ENCODE data around the gene FOXQ1.

Gene FOXQ1

DNA sequence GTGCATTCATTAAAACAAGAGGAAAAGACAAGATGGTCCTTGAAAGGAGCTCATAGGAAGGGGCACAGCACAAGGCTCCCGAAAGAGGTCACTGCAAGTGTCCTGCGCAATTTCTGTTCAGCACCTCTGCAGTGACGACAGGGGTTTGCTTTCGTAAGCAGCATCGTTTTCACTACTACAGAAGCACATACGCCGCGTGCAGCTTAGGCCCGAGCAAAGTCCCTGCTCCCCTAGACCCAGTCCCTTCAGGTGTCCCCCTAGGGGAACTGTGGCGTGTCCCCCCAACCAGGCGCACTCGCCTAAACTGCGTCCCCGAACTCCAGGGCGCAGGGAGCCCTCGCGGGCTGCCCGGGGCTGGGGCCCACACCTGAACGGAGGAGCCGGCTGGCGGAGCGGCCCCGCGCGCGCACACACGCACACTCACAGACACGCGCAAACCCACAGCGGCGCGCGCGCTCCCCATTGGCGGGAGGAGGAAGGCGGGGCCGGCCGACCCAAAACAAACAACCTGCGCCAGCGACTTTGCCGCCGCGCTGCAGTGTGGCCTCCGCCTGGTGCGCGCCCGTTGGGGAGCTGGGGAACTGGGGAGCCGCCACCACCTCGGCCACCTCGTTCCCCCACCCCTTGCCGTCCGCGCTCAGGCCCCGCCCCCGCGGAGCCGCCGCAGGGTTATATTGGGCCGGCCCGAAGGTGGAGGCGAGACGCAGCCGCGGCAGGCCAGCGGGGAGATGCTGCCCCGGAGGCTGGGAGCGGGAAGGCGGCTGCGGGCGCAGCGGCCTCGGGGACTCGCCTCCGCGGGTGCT lies at the start of gene FOXQ1:
Gene FOXQ1 (plus strand): TSS at position 699 of the 803 bp plus-strand sequence. CDS start 607 bp downstream, outside the sequence.
- TF ChIP-seq POLR2A (IDR thresholded peaks at IDR 0.05; ENCODE audit: low read length), result no peak
- no peak for TF ChIP-seq GATA1 (IDR thresholded peaks at IDR 0.05; ENCODE audit: low read depth, low read length)
- no peak for DNase-seq

DNA sequence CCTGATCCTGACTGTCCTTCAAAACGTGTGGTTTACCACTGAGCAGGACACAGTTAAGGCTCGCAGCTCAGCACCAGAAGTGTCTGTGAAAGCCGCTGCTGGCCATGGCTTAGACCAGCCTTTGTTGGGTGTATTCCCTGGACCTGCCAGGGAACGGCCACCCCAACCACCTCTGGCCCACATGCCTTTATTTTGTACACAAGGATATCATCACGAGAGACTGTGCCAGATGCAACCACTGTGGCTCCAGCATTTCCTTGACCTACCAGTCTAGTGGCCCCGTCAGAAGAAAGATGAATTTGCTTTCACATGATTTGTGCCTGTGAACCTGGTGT lies 49.2 kb upstream of the FOXQ1 start:
- TF ChIP-seq GATA1 (IDR thresholded peaks at IDR 0.05; ENCODE audit: low read depth, low read length), result no peak
- TF ChIP-seq POLR2A (IDR thresholded peaks at IDR 0.05; ENCODE audit: low read length), result no peak
- DNase-seq, result no peak

- no peak for DNase-seq
- TF ChIP-seq GATA1 (IDR thresholded peaks at IDR 0.05; ENCODE audit: low read depth, low read length) (no peak), POLR2A (IDR thresholded peaks at IDR 0.05; ENCODE audit: low read length) (no peak)
Measured at GRCh38 chr6:1263039-1263849, 48.7 kb upstream of the FOXQ1 start.

DNA sequence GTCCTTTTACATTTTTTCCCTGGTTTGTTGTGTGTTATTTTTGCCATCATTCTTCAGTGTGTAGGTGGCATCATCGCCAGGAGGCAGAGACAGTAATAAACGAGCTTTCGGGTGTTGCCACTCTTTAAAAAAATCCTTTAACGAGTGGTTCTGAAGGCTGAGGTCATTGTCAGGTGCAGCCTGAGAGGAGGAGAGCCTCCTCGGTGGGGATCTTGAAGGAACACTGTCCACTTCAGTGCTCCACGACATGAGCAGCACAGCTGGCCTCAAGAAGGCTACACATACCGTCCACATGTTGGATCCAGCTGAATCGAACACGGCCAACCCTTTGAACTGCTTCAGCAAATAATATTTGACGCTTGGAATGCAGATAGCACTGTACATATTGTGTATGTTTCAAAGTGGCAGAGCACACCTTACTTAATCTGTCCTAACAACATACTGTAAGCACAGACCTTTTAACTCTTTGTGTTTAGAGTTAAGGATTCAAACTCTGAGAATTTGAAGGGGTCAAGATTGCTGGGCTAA lies 48.0 kb upstream of the FOXQ1 start:
- TF ChIP-seq GATA1 (IDR thresholded peaks at IDR 0.05; ENCODE audit: low read depth, low read length), result no peak
- TF ChIP-seq POLR2A (IDR thresholded peaks at IDR 0.05; ENCODE audit: low read length), result no peak
- no peak for DNase-seq

GRCh38 chr6:1264619-1265445 lies 47.1 kb upstream of the FOXQ1 start:
- TF ChIP-seq POLR2A (IDR thresholded peaks at IDR 0.05; ENCODE audit: low read length) (no peak), GATA1 (IDR thresholded peaks at IDR 0.05; ENCODE audit: low read depth, low read length) (no peak)
- no peak for DNase-seq

DNA sequence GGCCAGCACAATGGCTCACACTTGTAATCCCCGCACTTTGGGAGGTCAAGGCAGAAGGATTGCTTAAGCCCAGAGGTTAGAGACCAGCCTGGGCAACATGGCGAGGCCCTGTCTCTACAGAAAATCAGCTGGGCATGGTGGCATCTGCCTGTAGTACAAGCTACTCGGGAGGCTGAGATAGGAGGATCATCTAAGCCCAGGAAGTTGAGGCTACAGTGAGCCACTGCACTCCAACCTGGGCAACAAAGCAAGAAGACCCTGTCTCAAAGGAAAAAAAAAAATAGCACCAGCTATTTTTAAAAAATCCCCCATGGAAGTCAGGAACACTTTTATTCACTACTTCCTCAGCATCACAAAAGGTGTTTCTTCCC lies 45.2 kb upstream of the FOXQ1 start:
- no peak for DNase-seq
- TF ChIP-seq POLR2A (IDR thresholded peaks at IDR 0.05; ENCODE audit: low read length), result no peak
- no peak for TF ChIP-seq GATA1 (IDR thresholded peaks at IDR 0.05; ENCODE audit: low read depth, low read length)

- TF ChIP-seq GATA1 (IDR thresholded peaks at IDR 0.05; ENCODE audit: low read depth, low read length), result no peak
- TF ChIP-seq POLR2A (IDR thresholded peaks at IDR 0.05; ENCODE audit: low read length), result no peak
- DNase-seq, result no peak
Measured at GRCh38 chr6:1267057-1267732, 44.7 kb upstream of the FOXQ1 start.

DNA sequence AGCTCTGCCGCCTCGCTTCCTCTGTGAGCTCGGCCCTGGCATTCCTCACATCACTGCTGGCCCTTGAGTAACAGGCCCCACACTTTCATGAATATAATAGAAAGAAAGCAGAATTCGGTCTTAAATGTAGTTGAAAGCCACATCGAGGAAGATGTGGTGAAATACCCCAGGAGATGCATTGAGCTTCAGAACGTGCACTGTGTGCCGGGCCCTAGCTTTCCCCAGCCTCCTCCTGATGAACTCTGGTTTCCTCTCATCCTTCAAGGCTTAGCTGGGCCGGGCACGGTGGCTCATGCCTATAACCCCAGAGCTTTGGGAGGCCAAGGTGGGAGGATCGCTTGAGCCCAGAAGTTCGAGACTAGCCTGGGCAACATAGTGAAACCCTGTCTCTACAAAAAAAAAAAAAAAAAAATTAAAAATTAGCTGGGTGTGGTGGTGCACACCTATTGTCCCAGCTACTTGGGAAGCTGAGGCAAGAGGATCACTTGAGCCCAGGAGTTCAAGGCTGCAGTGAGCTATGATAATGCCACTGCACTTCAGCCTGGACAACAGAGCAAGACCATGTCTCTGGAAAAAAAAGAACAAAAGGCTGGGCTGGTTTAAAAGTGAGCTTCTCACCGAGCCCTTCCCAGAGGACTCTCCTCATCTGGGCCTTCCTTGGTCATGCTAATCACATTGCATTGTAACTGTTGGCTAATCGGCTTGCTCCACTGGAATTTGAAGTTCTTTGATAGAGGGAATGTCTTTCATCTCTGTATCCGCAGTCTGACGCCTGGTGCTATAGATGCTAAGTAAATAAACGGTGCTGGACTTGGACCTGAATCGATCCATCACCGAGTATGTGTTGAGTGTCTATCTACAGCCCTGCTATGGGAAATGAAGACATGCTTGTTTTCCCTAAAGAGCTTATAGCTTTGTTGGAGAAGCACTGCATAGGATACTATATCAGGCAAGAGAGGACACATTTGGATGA lies 43.8 kb upstream of the FOXQ1 start:
- DNase-seq, result no peak
- TF ChIP-seq GATA1 (IDR thresholded peaks at IDR 0.05; ENCODE audit: low read depth, low read length), result no peak
- no peak for TF ChIP-seq POLR2A (IDR thresholded peaks at IDR 0.05; ENCODE audit: low read length)

GRCh38 chr6:1271071-1271763 lies 40.7 kb upstream of the FOXQ1 start:
- TF ChIP-seq GATA1 (IDR thresholded peaks at IDR 0.05; ENCODE audit: low read depth, low read length), result no peak
- no peak for TF ChIP-seq POLR2A (IDR thresholded peaks at IDR 0.05; ENCODE audit: low read length)
- no peak for DNase-seq

DNA sequence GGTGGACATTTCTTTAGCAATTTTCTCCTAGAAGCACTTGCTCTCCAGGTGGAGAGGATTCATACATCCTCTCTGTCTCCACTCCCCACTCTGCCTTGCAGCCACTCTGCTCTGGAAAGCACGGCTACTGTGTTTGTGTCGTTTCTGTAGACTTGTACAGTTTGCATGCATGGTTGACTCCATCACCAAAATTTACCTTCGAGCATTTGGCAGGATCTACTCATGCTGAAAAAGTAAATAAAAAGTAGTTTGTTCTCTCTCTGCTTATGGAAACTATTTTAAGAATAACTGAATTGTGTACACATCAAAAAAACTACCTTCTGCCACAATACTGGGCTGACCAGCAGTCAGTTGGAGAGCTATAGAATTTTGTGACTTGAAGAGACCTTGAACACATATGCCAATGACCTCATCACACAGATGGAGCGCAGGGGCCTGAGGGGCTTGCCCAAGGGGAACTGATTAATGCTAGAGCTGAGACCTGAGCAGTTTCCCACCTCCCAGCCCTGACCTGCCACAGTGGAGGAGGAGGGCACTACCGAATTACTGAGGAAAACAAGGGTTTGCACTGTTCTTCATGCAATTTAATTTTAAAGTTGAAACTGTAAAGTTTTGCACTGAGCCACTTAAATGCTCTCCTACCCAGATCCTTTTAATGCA lies 33.7 kb upstream of the FOXQ1 start:
- TF ChIP-seq POLR2A (IDR thresholded peaks at IDR 0.05; ENCODE audit: low read length) (no peak), GATA1 (IDR thresholded peaks at IDR 0.05; ENCODE audit: low read depth, low read length) (no peak)
- DNase-seq, result no peak

GRCh38 chr6:1279065-1279464 lies 32.8 kb upstream of the FOXQ1 start:
- TF ChIP-seq POLR2A (IDR thresholded peaks at IDR 0.05; ENCODE audit: low read length) (no peak), GATA1 (IDR thresholded peaks at IDR 0.05; ENCODE audit: low read depth, low read length) (no peak)
- no peak for DNase-seq

Data from erythroblast (primary cell).